Esophagus squamous epithelium (tissue), 5 donors: ENCODE data around the gene AAGAB. TPM values are rescaled to one million over a fixed set of nuclear protein-coding genes. Genes with fewer than 3 reads are reported as not detected.
"Not testable (repeated sequence)": the region's sequence is repeated elsewhere in the genome, so short reads cannot be mapped to it uniquely, and the experiment has no call there.

Experiments used
- DNase-seq: peaks from one replicate; lab custom pipeline; 2025; lab: John Stamatoyannopoulos, UW
- H3K27ac ChIP-seq, 4 donors: fragments of 200-600 bp; sonication (generic); one replicate each; pipeline ENCODE4 v1.5.1; 2016 to 2019; ENCODE audit warnings: mild to moderate bottlenecking in 1 of 4
- H3K27me3 ChIP-seq, 4 donors: fragments of 200-600 bp; sonication (generic); 1 replicate in 3 of 4; 2 replicates in 1 of 4; pipeline versions ENCODE4 v1.5.1 to v1.6.0; 2017 to 2021; ENCODE audit warnings: antibody characterized with exemption in 1 of 4
- H3K36me3 ChIP-seq, 3 donors: fragments of 200-600 bp; sonication (generic); one replicate each; pipeline ENCODE4 v1.5.1; 2016 to 2019
- H3K4me1 ChIP-seq, 3 donors: fragments of 200-600 bp; sonication (generic); one replicate each; pipeline ENCODE4 v1.5.1; 2017 to 2019
- H3K4me3 ChIP-seq, 4 donors: fragments of 200-600 bp; sonication (generic); 1 replicate in 3 of 4; 2 replicates in 1 of 4; pipeline ENCODE4 v1.5.1; 2016 to 2019; ENCODE audit warnings: mild to moderate bottlenecking in 2 of 4, moderate library complexity in 1 of 4
- H3K9me3 ChIP-seq, 3 donors: fragments of 200-600 bp; sonication (generic); one replicate each; pipeline ENCODE4 v1.5.1; 2016 to 2019
- CTCF ChIP-seq, 6 experiments: fragments of 450-650 bp in 4 of 6; fragments of 200-600 bp in 2 of 6; sonication (generic) in 2 of 6; IDR thresholded peaks; one replicate each; pipeline ENCODE4 v1.5.1; 2016 to 2019; ENCODE audit warnings: antibody characterized with exemption in 6 of 6, mild to moderate bottlenecking in 4 of 6, moderate library complexity in 4 of 6
- POLR2A ChIP-seq, 4 donors: fragments of 450-650 bp; IDR thresholded peaks; one replicate each; pipeline ENCODE4 v1.6.1; 2017; ENCODE audit warnings: antibody characterized with exemption in 4 of 4, mild to moderate bottlenecking in 4 of 4, moderate library complexity in 3 of 4
- WGBS, 2 donors: methylation state at CpG; one replicate each; pipeline ENCODE4 v1.1.5; 2018; 5-methylcytosine and 5-hydroxymethylcytosine counted together
- intact Hi-C: fragments of 100-400 bp; cut with DNase I; formaldehyde crosslinking; loops from one replicate; pipeline ENCODE4 v1.15.0; 2022
- total RNA-seq, 4 donors: library from RNA; depleted of rRNA; stranded (reverse); fragments of >200 nt; gene quantifications; one replicate each; pipeline ENCODE4 v1.1.0, GENCODE V29; 2016
- donor health status: DM: yes; HTN: yes; CAD: no.

Gene AAGAB
- total RNA-seq, 4 donors from 2014 or later = 16.7 to 35.6 (median 31.4) TPM

GRCh38 chr15:67296188-67296587 is 41.7 kb upstream of the AAGAB start:
- no peak for TF ChIP-seq POLR2A (IDR thresholded peaks at IDR 0.05)
- TF ChIP-seq CTCF (IDR thresholded peaks at IDR 0.05) = no peak
- intact Hi-C loops = no loop called here
- Histone ChIP-seq H3K4me3 (no peak overlapping the region), H3K36me3 (no peaks in the 10 kb centered on the region), H3K27me3 (no peaks in the 10 kb centered on the region), H3K27ac (no peak overlapping the region), H3K4me1 (no peaks in the 10 kb centered on the region), H3K9me3 (no peaks in the 10 kb centered on the region)
- 93 to 94% methylated on average over 5 of the region's 5 CpGs for WGBS, 2 donors
- no peak for DNase-seq

- intact Hi-C loops = no loop called here
- TF ChIP-seq POLR2A (IDR thresholded peaks at IDR 0.05) (no peak), CTCF (IDR thresholded peaks at IDR 0.05) (no peak)
- WGBS, 2 donors = 100% methylated on average over 1 of the region's 1 CpG
Observed at GRCh38 chr15:67290319-67290718, 35.9 kb upstream of the AAGAB start.

GRCh38 chr15:67286400-67286799 is 31.9 kb upstream of the AAGAB start:
- H3K36me3 ChIP-seq, intact Hi-C loops, H3K4me3 ChIP-seq, H3K4me1 ChIP-seq, DNase-seq, H3K27ac ChIP-seq, H3K27me3 ChIP-seq, H3K9me3 ChIP-seq: not testable (repeated sequence)
- 90 to 100% methylated on average over 6 of the region's 6 CpGs for WGBS, 2 donors

More at GRCh38 chr15:67290319-67290718, 35.9 kb upstream of the AAGAB start:
- Histone ChIP-seq H3K27ac (no peak overlapping the region), H3K36me3 (no peaks in the 10 kb centered on the region), H3K4me1 (no peaks in the 10 kb centered on the region), H3K4me3 (no peak overlapping the region), H3K9me3 (peaks cover 0 to 5% (median 0%) of the 10 kb centered on the region in 3 donors), H3K27me3 (no peaks in the 10 kb centered on the region)
- no peak for DNase-seq

- H3K4me3 ChIP-seq, H3K27me3 ChIP-seq, DNase-seq, H3K27ac ChIP-seq, H3K4me1 ChIP-seq, intact Hi-C loops, H3K36me3 ChIP-seq, H3K9me3 ChIP-seq: not testable (repeated sequence)
Observed at GRCh38 chr15:67285625-67286024, 31.2 kb upstream of the AAGAB start.

- no peak for DNase-seq
- Histone ChIP-seq H3K27me3 (no peaks in the 10 kb centered on the region), H3K36me3 (no peaks in the 10 kb centered on the region), H3K4me3 (no peak overlapping the region), H3K9me3 (peaks cover 0 to 5% (median 0%) of the 10 kb centered on the region in 3 donors), H3K27ac (no peak overlapping the region), H3K4me1 (no peaks in the 10 kb centered on the region)
- TF ChIP-seq CTCF (IDR thresholded peaks at IDR 0.05) (no peak), POLR2A (IDR thresholded peaks at IDR 0.05) (no peak)
- 80 to 86% methylated on average over 1 of the region's 1 CpG for WGBS, 2 donors
- intact Hi-C loops = no loop called here
Observed at GRCh38 chr15:67281714-67282113, 27.3 kb upstream of the AAGAB start.

- WGBS, 2 donors = 75 to 97% methylated on average over 2 of the region's 2 CpGs
- no peaks in the 10 kb centered on the region for H3K27me3 ChIP-seq
- no peak for DNase-seq
- H3K4me3 ChIP-seq = no peak overlapping the region
- no peaks in the 10 kb centered on the region for H3K4me1 ChIP-seq
- H3K9me3 ChIP-seq = no peaks in the 10 kb centered on the region
- TF ChIP-seq POLR2A (IDR thresholded peaks at IDR 0.05) (no peak), CTCF (IDR thresholded peaks at IDR 0.05) (no peak)
- no peaks in the 10 kb centered on the region for H3K36me3 ChIP-seq
- no peak overlapping the region for H3K27ac ChIP-seq
- intact Hi-C loops = no loop called here
Observed at GRCh38 chr15:67280217-67280616, 25.8 kb upstream of the AAGAB start.
